ENCODE measurements around the gene SULT2B1.
"Not testable (repeated sequence)": the region's sequence is repeated elsewhere in the genome, so short reads cannot be mapped to it uniquely, and the experiment has no call there.

Gene SULT2B1

GRCh38 chr19:48618916-48619691 lies 67.1 kb downstream of the SULT2B1 start, which contains the start of the genes RPL18 and SPHK2:
RPL18 (minus strand) TSS chr19:48619178; CDS start chr19:48619143, 35 bp downstream.
SPHK2 (plus strand) TSS chr19:48619506; CDS start chr19:48620515, 1,009 bp downstream.
- DNase-seq (ENCODE audit: low read depth): peak; percentile 90

- DNase-seq (ENCODE audit: low read depth): no peak
These were observed 68.0 kb downstream of the SULT2B1 start for GRCh38 chr19:48619692-48620585.

GRCh38 chr19:48623556-48624066 lies 71.6 kb downstream of the SULT2B1 start:
- no peak for DNase-seq (ENCODE audit: low read depth)

- DNase-seq (ENCODE audit: low read depth): peak; percentile 94
These were observed 72.2 kb downstream of the SULT2B1 start for GRCh38 chr19:48624067-48624594.

GRCh38 chr19:48624791-48625723 lies 73.1 kb downstream of the SULT2B1 start:
- DNase-seq (ENCODE audit: low read depth): no peak

DNA sequence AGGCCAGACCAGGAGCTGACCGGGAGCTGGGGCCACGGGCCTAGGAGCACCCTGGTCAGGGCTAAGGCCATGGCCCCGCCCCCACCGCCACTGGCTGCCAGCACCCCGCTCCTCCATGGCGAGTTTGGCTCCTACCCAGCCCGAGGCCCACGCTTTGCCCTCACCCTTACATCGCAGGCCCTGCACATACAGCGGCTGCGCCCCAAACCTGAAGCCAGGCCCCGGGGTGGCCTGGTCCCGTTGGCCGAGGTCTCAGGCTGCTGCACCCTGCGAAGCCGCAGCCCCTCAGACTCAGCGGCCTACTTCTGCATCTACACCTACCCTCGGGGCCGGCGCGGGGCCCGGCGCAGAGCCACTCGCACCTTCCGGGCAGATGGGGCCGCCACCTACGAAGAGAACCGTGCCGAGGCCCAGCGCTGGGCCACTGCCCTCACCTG lies 73.9 kb downstream of the SULT2B1 start:
- DNase-seq (ENCODE audit: low read depth): no peak

DNA sequence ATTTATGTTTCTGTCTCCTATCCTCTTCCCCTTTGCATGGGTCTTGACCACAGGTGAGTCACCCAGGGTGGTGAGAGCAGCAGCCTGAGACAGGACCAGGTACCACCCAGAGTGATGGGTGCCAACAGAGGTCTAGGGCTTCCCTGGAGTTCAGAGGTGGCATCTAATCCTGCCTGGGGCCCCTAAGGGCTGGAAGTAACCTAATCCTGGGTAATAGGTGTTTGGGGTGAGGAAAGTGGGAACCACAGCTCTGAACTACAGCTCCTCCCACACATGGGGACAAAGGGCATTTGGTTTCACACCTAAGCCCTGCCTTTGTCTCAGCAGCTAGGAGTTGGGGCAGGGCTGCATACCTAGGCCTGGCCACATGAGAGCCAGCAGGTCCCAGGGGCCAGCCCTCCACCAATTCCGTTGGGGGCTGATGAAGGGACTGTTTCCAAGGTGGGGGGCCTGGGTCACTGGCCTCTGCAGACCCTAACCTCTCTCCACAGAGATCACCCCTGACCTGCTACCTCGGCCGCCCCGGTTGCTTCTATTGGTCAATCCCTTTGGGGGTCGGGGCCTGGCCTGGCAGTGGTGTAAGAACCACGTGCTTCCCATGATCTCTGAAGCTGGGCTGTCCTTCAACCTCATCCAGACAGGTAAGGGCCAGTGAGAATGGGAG lies 75.4 kb downstream of the SULT2B1 start:
- DNase-seq (ENCODE audit: low read depth): no peak

- DNase-seq (ENCODE audit: low read depth): no peak
These were observed 75.9 kb downstream of the SULT2B1 start for GRCh38 chr19:48627865-48628314.

DNA sequence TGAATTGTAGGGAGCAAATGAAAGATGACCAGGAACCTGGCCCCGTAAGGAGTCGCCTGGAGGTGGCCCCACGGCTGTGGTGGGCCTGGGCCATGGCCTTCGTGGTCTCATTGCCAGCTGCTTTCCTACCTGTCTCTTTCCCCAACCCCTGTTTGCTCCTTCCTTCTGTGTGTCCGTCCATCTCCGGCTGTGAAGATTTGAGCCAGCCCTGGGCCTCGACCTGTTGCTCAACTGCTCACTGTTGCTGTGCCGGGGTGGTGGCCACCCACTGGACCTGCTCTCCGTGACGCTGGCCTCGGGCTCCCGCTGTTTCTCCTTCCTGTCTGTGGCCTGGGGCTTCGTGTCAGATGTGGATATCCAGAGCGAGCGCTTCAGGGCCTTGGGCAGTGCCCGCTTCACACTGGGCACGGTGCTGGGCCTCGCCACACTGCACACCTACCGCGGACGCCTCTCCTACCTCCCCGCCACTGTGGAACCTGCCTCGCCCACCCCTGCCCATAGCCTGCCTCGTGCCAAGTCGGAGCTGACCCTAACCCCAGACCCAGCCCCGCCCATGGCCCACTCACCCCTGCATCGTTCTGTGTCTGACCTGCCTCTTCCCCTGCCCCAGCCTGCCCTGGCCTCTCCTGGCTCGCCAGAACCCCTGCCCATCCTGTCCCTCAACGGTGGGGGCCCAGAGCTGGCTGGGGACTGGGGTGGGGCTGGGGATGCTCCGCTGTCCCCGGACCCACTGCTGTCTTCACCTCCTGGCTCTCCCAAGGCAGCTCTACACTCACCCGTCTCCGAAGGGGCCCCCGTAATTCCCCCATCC lies 76.7 kb downstream of the SULT2B1 start:
- no peak for DNase-seq (ENCODE audit: low read depth)

GRCh38 chr19:48629297-48629598 lies 77.3 kb downstream of the SULT2B1 start:
- DNase-seq (ENCODE audit: low read depth): no peak

GRCh38 chr19:48629599-48630295 lies 77.8 kb downstream of the SULT2B1 start:
- DNase-seq (ENCODE audit: low read depth): no peak

DNA sequence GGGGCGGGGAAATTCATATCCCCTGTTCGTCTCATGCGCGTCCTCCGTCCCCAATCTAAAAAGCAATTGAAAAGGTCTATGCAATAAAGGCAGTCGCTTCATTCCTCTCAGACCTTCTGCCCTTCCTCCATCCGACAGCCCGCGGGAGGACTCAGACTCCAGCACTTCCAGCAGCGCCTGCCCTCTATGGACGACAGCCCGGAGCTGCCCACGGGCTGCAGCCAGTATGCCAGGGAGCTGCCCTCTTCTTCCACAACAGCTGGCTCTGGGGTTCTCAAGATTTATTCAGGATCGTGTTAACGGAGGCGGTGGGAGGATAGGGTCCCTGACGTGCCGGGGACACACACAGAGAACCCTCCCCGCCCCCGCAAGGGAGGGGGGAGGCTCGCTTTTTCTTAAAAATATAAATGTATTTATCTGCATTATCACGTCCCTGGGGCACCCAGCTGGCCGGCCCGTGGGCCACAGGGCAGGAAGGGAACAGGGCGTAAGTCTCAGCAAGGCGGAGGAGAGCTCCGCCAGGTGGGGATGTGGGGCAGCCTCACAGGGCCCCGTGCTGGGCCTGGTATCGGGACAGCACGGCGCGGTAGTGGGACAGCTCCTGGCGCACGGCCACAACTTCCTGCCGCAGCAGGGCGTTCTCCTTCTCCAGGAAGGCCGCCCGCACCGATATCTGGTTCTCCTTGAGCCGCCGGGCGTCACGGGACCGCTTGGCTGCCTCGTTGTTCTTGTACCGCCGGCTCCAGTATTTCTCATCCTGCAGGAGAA lies 78.5 kb downstream of the SULT2B1 start:
- no peak for DNase-seq (ENCODE audit: low read depth)

- no peak for DNase-seq (ENCODE audit: low read depth)
These were observed 79.3 kb downstream of the SULT2B1 start for GRCh38 chr19:48631225-48631624.

DNA sequence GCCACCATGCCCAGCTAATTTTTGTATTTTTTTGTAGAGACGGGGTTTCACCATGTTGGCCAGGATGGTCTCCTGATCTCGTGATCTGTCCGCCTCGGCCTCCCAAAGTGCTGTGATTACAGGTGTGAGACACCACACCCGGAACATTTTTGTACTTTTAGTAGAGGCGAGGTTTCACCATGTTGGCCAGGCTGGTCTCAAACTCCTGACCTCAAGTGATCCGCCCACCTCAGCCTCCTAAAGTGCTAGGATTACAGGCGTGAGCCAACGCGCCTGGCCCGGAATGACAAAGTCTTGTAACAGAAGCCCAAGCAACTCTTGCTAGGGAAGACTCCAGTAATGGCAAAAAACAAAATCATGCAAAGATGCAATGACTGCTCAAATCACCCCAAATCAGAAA lies 80.3 kb downstream of the SULT2B1 start:
- DNase-seq (ENCODE audit: low read depth): not testable (repeated sequence)

GRCh38 chr19:48632692-48633147 lies 80.7 kb downstream of the SULT2B1 start:
- DNase-seq (ENCODE audit: low read depth): no peak

DNA sequence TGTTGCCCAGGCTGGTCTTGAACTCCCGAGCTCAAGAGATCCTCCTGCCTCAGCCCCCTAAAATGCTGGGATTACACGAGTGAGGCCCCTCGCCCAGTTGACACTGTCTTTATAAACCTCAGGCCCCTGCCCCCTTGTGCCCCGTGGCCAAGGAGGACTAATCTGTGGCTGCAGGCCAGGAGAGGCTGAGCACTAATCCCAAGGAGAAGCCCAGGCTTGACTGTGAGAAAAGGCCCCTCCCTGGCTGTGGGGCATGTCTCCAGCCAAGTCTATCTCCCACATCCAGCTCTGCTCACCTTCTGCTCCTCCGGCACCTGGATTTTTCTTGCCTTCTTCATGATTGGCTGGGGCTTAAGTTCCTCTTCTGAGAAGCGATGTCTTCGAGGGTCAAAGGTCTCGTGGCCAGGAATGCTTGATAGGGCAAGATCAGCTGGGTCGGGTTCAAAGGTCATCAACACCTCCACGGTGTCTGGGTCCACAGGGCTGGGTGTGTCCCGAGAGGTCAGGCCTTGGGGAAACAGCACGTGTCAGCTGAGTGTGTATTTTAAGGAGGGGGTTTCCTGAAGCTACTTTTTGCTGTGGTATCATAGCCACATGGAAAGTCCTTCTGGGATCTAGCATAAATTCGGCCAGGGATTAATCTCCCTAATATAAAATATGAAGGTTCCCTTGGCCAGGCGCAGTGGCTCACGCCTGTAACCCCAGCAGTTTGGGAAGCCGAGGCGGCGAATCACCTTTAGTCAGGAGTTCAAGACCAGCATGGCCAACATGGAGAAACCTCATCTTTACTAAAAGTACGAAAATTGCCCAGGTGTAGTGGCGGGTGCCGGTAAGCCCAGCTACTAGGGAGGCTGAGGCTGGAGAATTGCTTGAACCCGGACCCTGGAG lies 81.4 kb downstream of the SULT2B1 start:
- DNase-seq (ENCODE audit: low read depth): no peak

GRCh38 chr19:48634036-48634342 lies 82.0 kb downstream of the SULT2B1 start:
- DNase-seq (ENCODE audit: low read depth): no peak
